CMK (cell line): Measurements from ENCODE around the gene IRF9.

Experiments
- DNase-seq: peaks from one replicate; pipeline ENCODE4 v3.0.0-alpha.2; 2010; ENCODE audit warnings: low read depth

IRF9 gene

DNA sequence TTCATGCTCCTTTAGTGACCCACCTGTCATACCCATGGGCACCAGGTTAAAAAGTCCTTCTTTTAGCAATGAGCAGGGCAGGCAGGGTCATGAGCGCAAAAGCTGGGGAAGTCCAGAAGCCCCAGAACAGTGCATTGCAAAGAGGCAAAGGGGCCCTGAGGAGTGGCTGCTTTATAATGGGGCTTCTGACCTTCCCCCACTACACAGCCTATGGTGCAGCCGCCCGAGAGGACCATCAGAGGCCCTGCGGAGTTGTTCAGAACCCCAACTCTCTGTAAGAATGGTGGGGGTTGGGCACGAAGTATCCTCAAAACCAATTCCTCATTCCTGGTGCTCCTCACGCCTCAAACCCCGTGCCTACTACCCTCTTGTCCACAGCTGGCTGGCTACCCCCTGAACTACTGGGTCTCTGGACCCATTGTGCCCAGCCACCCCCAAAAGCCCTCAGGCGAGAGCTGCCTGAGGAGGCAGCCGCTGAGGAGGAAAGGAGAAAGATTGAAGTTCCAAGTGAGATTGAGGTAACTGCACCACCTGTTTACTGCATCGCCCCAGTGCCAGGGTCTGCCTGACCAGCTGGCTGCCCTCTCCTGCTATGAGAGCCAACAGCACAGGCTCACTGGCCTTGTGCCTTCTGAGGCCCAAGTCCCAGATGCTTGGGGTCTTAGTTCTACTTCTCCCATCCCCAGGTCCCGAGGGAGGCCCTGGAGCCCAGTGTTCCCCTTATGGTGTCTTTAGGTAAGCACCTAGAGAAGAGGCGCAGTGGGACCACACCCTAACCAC lies 17.5 kb downstream of the IRF9 start:
- no peak for DNase-seq

DNA sequence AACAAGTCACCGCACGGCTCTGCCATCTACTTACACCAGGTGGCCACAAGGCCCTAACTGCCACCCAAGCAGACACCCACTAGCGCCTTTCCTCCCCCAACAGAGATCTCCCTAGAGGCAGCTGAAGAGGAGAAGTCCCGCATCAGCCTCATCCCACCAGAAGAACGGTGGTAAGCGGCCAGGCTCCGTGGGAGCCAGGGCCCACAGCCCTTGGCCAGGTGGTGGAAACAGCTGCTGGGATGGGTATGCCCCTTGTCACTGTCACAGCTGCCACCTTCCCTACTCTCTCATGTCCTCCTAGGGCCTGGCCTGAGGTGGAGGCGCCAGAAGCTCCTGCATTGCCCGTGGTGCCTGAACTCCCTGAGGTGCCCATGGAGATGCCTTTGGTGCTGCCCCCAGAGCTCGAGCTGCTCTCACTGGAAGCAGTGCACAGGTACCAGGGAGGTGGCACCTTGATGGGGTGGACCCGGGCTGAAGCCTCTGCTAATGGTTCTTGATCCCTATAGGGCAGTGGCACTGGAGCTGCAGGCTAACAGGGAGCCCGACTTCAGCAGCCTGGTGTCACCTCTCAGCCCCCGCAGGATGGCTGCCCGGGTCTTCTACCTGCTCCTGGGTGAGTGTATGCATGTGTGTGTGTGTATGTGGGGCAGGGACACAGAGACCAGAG lies 18.4 kb downstream of the IRF9 start:
- no peak for DNase-seq

DNA sequence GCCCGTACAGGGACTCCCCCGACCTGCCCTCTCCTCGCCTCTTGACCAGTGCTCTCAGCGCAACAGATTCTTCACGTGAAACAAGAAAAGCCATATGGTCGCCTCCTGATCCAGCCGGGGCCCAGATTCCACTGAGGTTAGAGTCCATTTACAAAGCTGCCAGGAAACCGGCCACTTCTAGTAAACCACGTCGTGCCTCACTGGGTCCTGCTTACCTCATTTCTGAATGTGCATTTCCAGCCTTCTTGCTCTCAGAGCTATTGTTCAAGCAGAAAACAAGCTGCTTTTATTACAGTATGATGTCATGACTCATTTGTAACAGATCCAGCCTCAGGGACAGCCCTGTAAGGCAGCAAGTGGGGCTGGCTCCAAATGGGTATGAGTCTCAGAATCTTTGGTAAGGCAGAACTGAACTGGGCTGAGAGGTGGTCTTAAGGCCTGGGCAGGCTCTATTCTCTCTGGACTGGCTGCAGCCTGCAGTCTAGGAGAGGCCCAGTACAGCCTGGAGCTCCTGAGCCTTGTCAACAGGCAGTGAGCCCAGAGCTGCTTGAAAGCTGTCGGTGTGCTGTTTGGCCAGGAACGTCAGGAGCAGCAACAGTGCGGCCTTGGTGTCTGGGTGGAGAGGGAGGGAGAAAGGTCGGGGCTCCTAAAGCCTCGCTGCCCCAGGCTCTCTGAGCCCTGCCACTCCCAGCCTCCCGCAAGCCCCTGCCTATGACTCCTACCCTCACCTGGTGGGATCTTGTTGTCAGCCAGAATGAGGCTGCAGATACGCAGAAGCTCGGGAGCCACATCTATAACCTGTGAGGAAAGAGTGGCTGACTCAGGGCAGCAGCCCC lies 19.1 kb downstream of the IRF9 start:
- DNase-seq: no peak

DNA sequence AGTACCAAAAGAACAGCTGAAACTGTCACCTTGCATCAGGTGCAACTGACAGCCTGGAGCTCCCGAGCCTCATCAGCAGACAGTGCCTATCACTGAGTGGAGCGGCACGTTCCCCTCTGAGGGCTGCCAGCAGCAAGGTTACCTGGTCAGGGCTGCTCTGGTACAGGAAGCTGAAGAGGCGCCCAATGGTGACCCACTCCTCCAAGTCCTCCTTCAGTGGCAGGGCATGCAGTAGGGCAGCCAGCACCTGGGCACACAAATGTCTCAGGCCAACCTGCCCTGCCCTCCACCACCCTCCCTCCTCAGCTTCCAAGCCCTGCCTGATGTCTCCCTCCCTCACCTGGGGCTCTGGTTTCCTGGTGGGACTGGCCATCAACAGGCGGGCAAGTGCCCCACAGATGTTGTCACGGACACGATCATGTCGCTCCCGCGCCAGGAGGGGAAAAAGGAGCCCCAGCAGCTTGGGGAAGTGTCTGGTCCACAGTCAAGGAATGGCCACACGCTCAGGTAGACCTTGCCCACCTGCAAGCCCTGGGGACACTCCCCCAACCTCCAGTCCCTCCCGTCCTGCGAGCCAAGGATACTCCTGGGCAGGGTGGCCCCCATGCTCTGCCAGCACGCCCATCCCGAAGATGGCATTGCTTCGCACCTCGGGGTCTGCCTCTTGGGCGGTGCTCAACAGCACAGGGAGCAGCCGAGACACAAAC lies 20.5 kb downstream of the IRF9 start:
- DNase-seq: no peak

DNA sequence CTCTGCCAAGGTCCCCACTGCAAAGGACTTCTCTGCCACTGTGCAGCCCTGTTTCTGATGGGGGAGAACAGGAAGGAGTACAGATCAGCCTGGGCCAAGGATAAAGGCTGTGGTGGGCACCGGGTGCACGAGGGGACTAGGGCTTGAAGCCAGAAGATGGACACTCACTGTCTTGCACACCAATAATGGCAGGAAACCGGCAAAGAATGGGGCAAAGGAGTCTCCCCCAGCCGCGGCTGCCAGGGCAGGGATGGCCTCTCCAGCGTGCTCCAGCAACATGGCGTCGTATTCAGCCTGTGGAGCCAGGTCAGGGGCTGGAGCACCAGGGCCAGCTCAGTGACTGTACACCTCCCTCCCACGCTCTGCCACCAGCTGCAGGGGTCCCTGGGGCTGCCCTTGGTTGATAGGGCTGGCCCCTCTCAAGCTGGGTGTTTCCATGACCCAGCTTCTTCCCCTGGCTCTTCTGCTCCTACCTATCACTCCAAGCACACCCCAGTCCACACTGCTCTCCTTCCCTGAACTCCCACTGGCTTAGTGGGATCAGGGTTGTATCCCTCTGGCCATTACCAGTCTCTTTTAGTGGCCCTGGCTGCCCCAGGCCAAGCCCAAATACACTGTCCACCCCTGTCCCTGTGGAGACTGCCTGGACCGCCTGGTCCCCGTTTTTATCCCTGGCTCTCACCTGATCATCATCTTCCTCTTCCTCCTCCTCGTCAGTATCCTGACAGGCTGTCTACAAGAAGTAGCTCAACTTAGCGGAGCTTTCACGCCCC lies 21.2 kb downstream of the IRF9 start:
- no peak for DNase-seq

DNA sequence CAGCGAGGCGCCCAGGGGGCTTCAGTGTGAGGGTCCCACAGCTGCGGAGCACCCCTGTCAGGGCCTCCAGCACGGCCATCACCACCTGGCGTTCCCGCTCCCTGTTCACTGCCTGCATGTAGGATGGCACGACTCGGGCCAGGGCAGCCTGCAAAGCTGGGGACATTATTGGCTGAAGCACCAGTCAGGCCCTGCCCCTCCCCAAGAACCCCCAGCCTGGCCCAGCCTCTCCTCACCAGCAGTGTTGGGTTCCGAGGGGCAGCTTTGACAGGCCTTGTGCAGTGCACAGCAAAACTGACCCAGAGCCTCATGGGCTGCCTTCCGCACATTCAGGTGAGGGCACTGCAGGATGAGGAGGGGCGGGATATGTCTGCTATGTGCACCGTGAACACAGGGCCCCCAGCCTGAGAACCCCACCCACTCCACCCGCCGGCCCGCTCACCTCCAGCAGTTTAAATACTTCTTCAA lies 22.0 kb downstream of the IRF9 start:
- no peak for DNase-seq

DNA sequence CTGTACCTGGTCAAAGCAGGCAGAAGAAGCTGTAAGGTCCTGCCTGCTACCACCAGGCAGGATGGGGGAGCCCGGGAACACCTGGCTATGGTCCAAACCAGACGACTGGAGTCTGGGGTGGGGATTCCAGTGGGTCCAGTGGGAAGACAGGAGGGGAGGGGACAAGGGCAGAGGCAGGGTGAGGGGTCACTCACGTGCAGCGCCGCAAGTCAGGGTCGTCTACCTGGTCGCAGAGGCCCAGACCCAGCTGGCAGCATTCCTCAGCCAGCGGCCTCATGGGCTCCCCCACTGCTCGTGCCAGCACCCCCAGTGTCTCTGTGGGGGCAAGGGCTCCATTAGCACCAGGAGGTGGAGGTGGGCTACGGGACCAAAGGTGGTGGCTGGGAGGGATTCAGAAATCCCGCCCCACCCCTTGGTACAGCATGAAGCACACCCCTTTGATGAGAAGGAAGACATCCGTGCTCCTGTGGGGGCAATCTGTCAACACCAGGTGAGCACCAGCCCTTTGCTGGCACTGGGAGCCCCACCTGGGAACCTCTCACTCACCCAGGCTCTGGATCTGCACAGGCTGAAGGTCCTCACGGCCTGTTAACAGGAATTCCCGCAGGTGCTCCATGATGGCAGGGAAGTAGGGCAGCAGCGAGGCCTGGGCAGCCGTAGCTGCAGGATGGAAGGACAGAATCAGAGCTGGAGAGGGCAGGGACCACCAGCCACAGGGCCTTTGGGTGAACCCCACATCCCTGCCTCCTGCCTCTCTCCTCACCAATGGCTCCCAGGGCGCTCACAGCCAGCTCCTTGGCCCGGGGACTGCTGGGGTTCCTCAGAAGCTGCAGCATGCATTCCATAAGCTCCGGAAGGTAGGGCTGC lies 23.3 kb downstream of the IRF9 start:
- no peak for DNase-seq

DNA sequence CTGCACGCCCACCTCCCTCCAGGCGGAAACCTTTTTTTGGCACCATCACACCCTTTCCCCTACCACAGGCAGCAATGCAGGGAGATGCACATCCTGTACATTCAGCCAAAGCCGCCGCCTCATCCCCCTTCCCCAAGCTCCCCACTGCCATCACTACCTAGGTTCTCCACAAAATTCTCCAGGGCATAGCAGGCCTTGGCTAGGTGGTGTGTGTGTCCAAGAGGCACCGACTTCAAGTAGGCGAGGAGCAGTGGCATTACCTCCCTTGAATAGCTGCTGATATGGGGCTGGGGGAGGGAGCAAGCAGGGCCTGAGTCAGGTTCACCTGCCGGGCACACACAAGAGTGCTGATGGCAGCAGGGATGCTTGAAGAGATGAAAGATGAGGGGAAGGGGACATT lies 24.0 kb downstream of the IRF9 start:
- no peak for DNase-seq

DNA sequence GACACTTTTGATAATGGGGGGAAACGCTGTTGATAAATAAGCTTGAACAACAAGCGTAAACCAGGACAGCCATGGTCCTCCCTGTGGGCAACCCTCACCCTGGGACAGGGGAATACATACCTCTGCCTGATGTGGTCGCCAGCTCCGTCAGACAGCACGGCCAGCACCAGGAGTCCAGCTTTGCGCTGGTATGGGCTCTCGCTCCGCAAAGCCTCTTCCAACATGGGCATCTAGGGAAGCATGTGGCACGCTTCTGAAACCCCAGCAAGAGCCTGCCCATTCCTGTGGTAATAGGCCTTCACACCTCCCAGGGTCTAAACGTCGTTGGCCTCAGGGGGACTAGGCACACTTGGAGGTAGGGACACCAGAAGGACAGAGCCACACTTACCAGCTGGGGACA lies 24.7 kb downstream of the IRF9 start:
- DNase-seq: no peak

DNA sequence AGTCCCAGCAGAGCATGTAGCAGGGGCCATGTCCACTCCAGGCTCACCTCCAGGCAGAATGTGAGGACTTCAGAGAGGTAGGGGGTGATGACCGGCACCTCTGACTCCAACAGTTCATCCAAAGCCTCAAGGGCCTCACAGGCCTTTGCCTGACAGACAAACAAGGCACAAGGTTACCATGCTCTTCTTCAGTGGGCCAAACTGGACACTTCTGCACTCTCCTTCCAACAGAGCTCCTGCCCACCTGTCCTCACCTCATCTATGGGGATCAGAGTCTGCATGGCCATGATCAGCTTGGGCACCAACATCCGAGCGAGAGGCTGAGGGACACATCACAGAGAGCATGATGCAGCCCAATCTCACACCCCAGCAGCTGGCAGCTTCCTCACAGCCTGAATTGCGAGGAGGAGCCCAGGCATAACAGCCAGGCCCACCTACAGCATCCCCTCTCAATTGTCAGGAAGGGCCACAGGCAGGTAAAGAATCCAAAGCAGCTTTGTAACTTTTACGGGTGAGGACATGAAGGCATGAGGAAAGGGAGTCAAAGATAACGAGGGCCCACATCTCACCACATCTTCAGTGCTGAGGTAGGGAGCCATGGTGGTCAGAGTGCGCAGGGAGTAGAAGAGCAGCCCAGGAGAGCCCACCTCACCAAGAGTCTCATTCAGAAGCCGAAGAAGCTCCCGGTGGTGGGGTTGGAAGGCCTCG lies 25.9 kb downstream of the IRF9 start:
- DNase-seq: no peak

DNA sequence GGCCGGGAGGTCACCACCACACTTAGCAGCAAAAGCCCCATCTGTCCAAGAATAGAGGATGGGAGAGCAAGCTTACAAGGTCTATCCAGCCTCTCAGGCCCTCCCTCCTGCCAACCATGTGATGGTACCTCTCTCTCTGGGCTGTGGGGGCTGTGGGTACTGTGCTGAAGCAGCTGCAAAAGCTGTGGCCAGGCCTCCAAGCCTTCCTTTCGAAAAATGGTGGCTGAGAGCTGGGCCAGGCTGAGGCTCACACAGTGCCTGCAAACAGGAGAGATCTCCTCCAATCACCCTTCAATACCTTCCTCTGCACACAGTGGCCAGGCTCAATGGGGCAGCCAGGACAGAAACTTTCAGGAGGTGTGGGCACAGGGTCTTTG lies 26.5 kb downstream of the IRF9 start:
- DNase-seq: no peak

DNA sequence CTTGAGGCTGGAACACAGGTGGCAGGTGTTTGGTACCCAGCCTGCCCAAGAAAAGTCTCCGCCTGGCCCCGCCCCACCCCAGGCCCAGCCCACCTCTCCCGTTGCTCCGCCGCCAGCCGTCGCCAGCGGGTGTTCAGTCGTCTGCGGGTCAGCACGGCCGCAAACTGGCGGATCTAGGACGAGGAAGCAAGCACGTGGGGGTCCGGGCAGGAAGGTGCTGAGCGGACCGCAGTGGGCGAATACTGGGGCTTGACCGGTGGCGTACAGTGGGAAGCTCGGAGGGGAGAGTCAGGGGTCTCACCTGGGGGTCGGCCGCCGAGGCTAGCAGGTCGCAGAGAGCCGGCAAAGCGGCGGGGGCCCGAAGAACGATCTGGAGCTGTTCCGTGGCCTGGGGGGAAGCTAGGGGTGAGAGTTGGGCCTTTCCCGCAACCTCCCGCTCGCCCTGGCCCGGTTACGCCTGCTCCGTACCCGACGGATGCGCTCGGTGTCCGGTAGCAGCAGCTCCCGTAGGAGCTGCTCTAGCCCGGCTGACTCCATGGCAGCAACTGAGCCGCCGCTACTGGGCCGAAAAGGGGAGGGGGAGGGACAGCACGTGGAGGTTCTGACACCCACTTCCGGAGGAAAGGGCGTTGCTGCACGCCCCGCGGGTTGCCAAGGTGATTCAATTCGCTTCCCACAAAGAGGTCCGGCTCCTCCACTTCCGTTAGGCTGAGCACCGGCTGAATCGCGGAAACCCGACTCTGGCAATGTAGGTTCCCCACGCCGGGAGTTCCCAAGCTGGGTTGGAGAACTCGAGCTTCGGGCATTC lies 27.4 kb downstream of the IRF9 start, which contains the start of gene IPO4:
IPO4 (minus strand) TSS at position 566 of the 808 bp plus-strand sequence; CDS start at position 537, 29 bp downstream.
- DNase-seq: peak; percentile 85

DNA sequence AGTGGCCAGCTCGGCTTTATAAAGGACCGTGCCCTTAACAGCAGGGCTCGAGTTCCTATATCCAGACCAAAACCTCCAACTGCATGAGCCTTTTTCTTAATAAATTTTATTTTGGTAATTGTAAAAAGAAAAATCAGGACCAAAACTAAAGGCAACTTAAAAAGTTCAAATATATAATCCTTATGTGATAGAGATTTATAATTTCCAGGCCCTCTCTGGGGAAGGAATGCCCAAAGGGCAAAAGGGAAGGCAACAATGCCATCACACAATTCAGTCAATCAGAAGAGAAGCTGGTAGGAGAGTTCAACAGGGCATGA lies 28.0 kb downstream of the IRF9 start:
- DNase-seq: no peak

DNA sequence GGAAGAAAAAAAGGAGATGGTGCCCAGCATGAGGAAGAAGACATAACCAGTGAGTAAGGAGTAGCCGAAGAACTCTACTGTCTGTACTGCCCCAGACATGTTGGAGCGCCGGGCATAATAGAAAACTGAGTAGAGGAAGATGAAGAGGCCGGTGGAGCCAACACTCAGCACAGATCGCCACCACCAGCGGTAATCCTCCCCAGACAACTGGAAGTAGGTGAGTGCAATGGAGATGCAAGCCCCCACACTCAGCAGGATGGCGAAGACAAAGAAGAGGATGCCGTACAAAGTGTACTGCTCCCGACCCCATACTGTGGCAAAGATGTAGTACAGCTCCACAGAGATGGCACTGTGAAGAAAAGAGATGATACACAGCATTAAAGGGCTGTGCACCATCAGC lies 28.4 kb downstream of the IRF9 start:
- no peak for DNase-seq

DNA sequence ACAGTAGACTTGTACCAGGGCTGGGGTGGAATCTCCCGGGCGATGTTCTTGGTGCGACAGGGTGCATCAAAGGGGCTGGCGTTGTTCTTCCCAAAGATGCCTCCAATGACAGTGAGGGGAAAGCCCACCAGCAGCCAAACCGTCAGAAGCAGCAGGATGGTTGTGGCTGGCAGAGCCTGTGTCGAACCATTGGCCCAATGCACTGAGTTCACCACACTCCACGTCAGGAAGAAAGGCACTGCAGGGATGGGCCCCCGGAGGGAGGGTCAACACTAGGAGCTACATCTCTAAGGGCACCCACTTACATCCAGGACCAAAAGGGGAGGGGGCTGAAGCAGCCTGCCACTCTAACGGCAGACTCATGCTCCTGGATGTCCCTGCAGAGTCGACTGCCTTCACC lies 29.4 kb downstream of the IRF9 start:
- DNase-seq: no peak

DNA sequence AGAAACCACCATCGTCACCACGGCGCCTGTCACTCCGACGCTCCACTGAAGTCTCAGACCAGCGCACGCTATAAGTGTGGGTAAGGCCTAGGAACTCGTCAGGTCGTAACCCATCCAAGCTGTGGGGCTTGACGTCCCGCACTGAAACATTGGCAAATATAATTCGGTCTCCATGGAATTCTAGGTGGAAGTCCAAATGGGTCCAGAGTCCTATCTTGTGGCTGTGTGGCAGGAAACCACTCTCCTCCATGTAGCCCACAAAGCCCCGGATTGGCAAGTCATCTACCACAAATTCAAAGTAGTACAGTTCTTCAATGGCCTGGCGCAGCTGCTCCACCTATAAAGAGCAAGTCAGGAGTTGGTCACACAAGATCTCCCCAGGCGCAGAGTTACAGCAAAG lies 31.9 kb downstream of the IRF9 start:
- DNase-seq: no peak

DNA sequence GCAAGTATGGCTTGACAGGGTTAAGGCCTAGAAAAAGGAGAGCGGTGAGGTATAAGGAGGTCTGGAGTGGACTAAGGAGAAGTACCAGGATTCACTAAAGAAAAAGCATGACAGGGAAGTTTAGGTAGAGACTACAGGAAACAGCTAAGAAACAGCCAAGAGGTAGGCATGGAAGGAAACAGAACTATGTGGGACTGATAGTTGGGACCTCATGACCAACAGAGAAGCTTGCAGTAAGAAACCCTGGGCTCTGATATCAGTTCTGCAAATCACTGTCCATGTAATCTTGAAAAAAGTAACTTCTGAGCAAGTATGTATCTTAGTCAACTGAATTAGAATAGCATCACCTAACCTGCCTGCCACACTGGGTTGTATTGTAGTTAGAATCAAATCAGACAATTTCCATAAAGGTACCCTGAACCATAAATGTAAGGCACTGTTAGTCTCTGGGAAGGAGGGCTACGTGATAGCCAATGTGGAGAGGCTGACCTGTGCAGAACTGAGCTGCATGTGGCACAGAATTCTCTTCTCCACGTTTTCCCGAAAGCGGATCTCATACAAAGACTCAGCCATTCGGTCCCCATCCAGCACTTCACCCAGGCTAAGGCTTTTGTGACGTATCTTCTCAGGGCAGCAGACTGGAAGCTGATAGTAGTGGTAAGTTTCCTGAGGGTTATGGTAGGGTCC lies 33.3 kb downstream of the IRF9 start:
- DNase-seq: no peak

DNA sequence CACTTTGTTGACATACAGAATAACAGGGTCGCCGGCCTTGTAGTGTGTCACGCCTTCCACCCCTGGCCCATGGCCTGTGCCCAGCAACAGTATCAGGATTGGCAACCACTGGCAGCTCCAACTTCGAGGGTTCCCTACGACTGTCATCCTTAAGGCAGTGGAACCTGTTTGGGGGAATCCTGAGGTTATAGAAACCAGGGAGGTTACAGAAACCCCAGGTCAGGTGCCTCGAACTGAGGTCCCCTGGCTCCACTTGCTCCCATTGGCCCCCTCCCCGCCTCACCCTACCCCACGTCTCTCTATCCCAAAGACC lies 33.8 kb downstream of the IRF9 start:
- DNase-seq: no peak
